Naive thymus-derived CD4-positive, alpha-beta T cell (primary cell): Measurements from ENCODE around the gene ITGB7. TPM values are rescaled to one million over a fixed set of nuclear protein-coding genes. Genes with fewer than 3 reads are reported as not detected.
"Not testable (repeated sequence)": the region's sequence is repeated elsewhere in the genome, so short reads cannot be mapped to it uniquely, and the experiment has no call there.

Experiments
- ATAC-seq: fragments of 150-1000 bp; cut with Tn5 transposase; 2 replicates; pipeline ENCODE4 v1.10.0; 2021; ENCODE audit warnings: mild to moderate bottlenecking, moderate library complexity
- CTCF ChIA-PET: fragments of 350-600 bp; sonication (Branson Sonifier 250); formaldehyde crosslinking; loops from one replicate; lab custom pipeline; 2021; ENCODE audit warnings: antibody characterized with exemption; lab: Charles Lee
- POLR2A ChIA-PET: fragments of 350-600 bp; sonication (Branson Sonifier 250); formaldehyde crosslinking; loops from one replicate; lab custom pipeline; 2021; ENCODE audit warnings: antibody characterized with exemption, inconsistent platforms; lab: Charles Lee
- DNase-seq, 9 donors: peaks; one replicate each; pipeline versions ENCODE4 v3.0.0 to v3.0.0-alpha.2; 2020 to 2022; ENCODE audit warnings: mixed read lengths in 1 of 9
- H3K27ac ChIP-seq: one replicate; pipeline ENCODE4 v1.7.0; 2013; ENCODE audit warnings: mild to moderate bottlenecking, low read depth, low read length, moderate library complexity
- H3K27me3 ChIP-seq, 2 donors: one replicate each; pipeline ENCODE4 v1.7.0; 2013; ENCODE audit warnings: low read length in 2 of 2, mild to moderate bottlenecking in 2 of 2, moderate library complexity in 2 of 2; ENCODE audit not compliant: control insufficient read depth in 2 of 2, insufficient read depth in 2 of 2
- H3K36me3 ChIP-seq, 3 experiments: 1 replicate in 2 of 3; 2 replicates in 1 of 3; pipeline ENCODE4 v1.7.0; 2013; ENCODE audit warnings: low read length in 3 of 3, mild to moderate bottlenecking in 3 of 3, moderate library complexity in 1 of 3; ENCODE audit not compliant: insufficient read depth in 3 of 3, control insufficient read depth in 2 of 3
- H3K4me1 ChIP-seq, 2 donors: one replicate each; pipeline ENCODE4 v1.7.0; 2013; ENCODE audit warnings: low read length in 2 of 2, mild to moderate bottlenecking in 2 of 2, moderate library complexity in 1 of 2; ENCODE audit not compliant: control insufficient read depth in 2 of 2, insufficient read depth in 2 of 2
- H3K4me3 ChIP-seq: 2 replicates; pipeline ENCODE4 v1.7.0; 2013; ENCODE audit warnings: mild to moderate bottlenecking, low read length
- H3K9me3 ChIP-seq, 3 experiments: 1 replicate in 2 of 3; 2 replicates in 1 of 3; pipeline ENCODE4 v1.7.0; 2013; ENCODE audit warnings: low read length in 3 of 3; ENCODE audit not compliant: control insufficient read depth in 2 of 3
- H3K27ac Mint-ChIP-seq, 9 donors: one replicate each; pipeline ENCODE4 v1.8.0; 2020 to 2022; ENCODE audit warnings: mixed read lengths in 9 of 9, mild to moderate bottlenecking in 8 of 9, moderate library complexity in 5 of 9, inconsistent platforms in 2 of 9
- H3K27me3 Mint-ChIP-seq, 5 donors: one replicate each; pipeline ENCODE4 v1.8.0; 2021 to 2022; ENCODE audit warnings: mixed read lengths in 5 of 5, mild to moderate bottlenecking in 1 of 5
- H3K36me3 Mint-ChIP-seq, 5 donors: one replicate each; pipeline ENCODE4 v1.8.0; 2020 to 2022; ENCODE audit warnings: mixed read lengths in 5 of 5, mild to moderate bottlenecking in 3 of 5, inconsistent platforms in 1 of 5
- H3K4me1 Mint-ChIP-seq, 7 donors: one replicate each; pipeline ENCODE4 v1.8.0; 2020 to 2022; ENCODE audit warnings: mixed read lengths in 7 of 7, mild to moderate bottlenecking in 3 of 7, inconsistent platforms in 1 of 7
- H3K4me3 Mint-ChIP-seq, 10 donors: one replicate each; pipeline ENCODE4 v1.8.0; 2020 to 2022; ENCODE audit warnings: mild to moderate bottlenecking in 10 of 10, mixed read lengths in 10 of 10, moderate library complexity in 6 of 10, inconsistent platforms in 2 of 10
- H3K9me3 Mint-ChIP-seq, 11 donors: one replicate each; pipeline ENCODE4 v1.8.0; 2020 to 2022; ENCODE audit warnings: mixed read lengths in 11 of 11, mild to moderate bottlenecking in 4 of 11, inconsistent platforms in 1 of 11, moderate library complexity in 1 of 11
- intact Hi-C, 2 donors: fragments of 100-400 bp; cut with micrococcal nuclease; formaldehyde crosslinking; loops; one replicate each; pipeline ENCODE4 v1.15.1; 2023
- polyA plus RNA-seq, 2 donors: library from polyadenylated mRNA; unstranded; fragments of 300-500 nt; fragmentation: Illumina TruSeq; gene quantifications; one replicate each; pipeline ENCODE4 v1.2.3, GENCODE V29; 2021
- total RNA-seq, 6 experiments: library from RNA in 5 of 6; stranded (reverse) in 5 of 6; gene quantifications; 1 replicate in 5 of 6; 2 replicates in 1 of 6; pipeline ENCODE4 v1.2.3 and lab custom pipeline; 2021 to 2026

ITGB7 gene
- total and polyA plus RNA-seq, 7 experiments from 2014 or later, result 191 to 760 (median 227) TPM

DNA sequence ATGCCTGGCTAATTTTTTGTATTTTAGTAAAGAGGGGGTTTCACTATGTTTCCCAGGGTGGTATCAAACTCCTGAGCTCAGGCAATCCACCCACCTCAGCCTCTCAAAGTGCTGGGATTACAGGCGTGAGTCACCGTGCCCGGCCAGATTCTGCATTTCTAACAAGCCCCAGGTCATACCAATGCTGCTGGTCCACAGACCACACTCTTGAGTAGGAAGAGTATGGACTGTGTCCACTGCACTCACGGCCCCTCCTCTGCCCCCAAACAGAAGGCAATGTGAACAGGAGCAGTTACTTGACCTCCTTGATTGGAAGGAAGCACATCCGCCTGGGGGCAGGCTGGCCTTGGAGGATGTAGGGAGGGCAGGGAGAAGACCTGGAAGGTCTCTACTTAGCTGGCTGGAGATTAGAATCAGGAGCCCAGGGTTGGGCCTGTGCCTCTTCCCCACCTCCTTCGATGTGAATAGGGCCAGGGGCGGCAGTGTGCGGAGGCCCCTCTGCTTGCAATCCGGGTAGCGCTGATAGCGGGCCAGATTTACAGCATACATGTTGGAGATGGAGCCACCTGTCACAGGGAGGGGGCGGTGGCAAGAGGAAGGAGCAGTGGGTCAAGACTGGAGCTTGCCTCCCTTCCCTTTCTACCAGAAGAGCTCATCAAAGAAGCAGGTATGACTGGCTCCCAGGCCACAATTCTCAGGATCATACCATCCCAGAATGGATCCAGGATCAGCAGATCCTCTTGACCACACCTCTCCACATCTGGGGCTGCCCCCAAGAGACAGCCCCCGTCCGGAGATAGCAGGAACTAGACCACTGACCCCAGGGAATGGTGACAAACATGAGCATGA lies 36.0 kb downstream of the ITGB7 start:
- CTCF ChIA-PET, result interaction anchor here (0.6 to 1.7 kb wide), 2 partner anchors 11 to 13 kb away, joined by 3 to 6 read pairs; no protein-coding TSS in a partner anchor
- H3K4me3 ChIP-seq, result no peak overlapping the region
- POLR2A ChIA-PET, result no interaction called here
- H3K4me3 Mint-ChIP-seq, result no peak overlapping the region
- intact Hi-C loops, result no loop called here
- ATAC-seq, result no peak
- H3K36me3 ChIP-seq, result peaks cover 0 to 23% (median 0%) of the 10 kb centered on the region in 3 experiments
- no peak overlapping the region for H3K27ac ChIP-seq
- H3K9me3 ChIP-seq, result no peaks in the 10 kb centered on the region
- no peaks in the 10 kb centered on the region for H3K9me3 Mint-ChIP-seq
- H3K4me1 ChIP-seq, result no peaks in the 10 kb centered on the region
- peaks cover 2 to 40% (median 8%) of the 10 kb centered on the region in 5 donors for H3K36me3 Mint-ChIP-seq
- H3K4me1 Mint-ChIP-seq, result peaks cover 0 to 11% (median 2%) of the 10 kb centered on the region in 7 donors
- no peak for DNase-seq
- H3K27ac Mint-ChIP-seq, result no peak overlapping the region
- H3K27me3 Mint-ChIP-seq, result no peaks in the 10 kb centered on the region
- H3K27me3 ChIP-seq, result no peaks in the 10 kb centered on the region

DNA sequence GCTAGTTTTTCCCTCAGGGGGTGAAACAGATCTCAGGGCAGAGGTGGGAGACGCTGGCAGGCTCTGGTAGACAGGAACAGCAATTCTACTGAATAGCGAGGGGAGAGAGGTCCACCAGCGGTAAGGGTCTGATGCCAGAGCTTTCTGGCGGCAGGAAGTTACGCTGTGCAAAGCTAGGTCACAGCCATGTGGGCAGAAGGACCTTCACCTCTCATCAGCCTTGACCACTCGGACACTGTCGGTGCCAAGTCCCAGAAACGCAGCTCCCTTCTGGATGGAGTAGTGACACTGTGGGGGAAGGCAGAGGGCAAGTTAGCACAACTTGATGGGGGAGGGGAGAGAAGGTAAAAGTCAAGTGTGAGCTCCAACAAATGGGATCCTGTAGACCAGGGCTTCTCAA lies 36.8 kb downstream of the ITGB7 start:
- intact Hi-C loops, result no loop called here
- no peak overlapping the region for H3K4me3 Mint-ChIP-seq
- CTCF ChIA-PET, result interaction anchor here (1.7 kb wide), 1 partner anchor 11 kb away, joined by 6 read pairs; no protein-coding TSS in a partner anchor
- H3K36me3 Mint-ChIP-seq, result peaks cover 2 to 40% (median 8%) of the 10 kb centered on the region in 5 donors
- no peak for DNase-seq
- Histone ChIP-seq H3K27ac (no peak overlapping the region), H3K4me1 (no peaks in the 10 kb centered on the region), H3K4me3 (no peak overlapping the region), H3K36me3 (peaks cover 0 to 23% (median 0%) of the 10 kb centered on the region in 3 experiments), H3K27me3 (no peaks in the 10 kb centered on the region), H3K9me3 (no peaks in the 10 kb centered on the region)
- H3K27me3 Mint-ChIP-seq, result no peaks in the 10 kb centered on the region
- H3K4me1 Mint-ChIP-seq, result peaks cover 0 to 5% (median 0%) of the 10 kb centered on the region in 7 donors
- no peak for ATAC-seq
- no peak overlapping the region for H3K27ac Mint-ChIP-seq
- POLR2A ChIA-PET, result no interaction called here
- H3K9me3 Mint-ChIP-seq, result no peaks in the 10 kb centered on the region

DNA sequence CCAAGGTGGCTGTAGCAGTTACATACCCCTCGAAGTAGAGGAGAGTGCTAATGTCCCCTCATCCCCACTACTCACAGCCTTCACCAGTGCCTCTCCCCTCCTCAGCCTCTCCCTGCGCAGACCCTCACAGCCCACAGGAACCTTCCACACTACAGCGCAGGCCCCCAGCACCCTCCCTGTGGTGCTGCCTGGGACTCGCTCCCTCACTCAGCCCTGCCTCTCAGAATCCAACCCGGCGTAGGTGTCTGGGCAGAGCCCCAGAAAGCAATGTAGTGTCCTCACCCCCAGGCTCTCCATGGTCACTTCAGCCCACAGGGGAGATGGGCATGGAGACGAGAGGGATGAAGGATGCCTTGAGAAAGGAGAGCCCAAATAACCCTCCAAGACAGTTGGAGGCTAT lies 37.4 kb downstream of the ITGB7 start:
- Mint-ChIP-seq H3K9me3 (no peaks in the 10 kb centered on the region), H3K36me3 (peaks cover 2 to 40% (median 8%) of the 10 kb centered on the region in 5 donors), H3K27ac (no peak overlapping the region), H3K4me3 (no peak overlapping the region), H3K4me1 (no peaks in the 10 kb centered on the region), H3K27me3 (no peaks in the 10 kb centered on the region)
- intact Hi-C loops, result no loop called here
- ChIA-PET POLR2A (no interaction called here), CTCF (interaction anchor here (1.7 kb wide), 1 partner anchor 10 kb away, joined by 6 read pairs; no protein-coding TSS in a partner anchor)
- peaks cover 0 to 23% (median 0%) of the 10 kb centered on the region in 3 experiments for H3K36me3 ChIP-seq
- peak in 1 of 9 donors; percentile 15 for DNase-seq
- no peak overlapping the region for H3K4me3 ChIP-seq
- no peak for ATAC-seq
- H3K9me3 ChIP-seq, result no peaks in the 10 kb centered on the region
- no peak overlapping the region for H3K27ac ChIP-seq
- H3K27me3 ChIP-seq, result no peaks in the 10 kb centered on the region
- no peaks in the 10 kb centered on the region for H3K4me1 ChIP-seq

DNA sequence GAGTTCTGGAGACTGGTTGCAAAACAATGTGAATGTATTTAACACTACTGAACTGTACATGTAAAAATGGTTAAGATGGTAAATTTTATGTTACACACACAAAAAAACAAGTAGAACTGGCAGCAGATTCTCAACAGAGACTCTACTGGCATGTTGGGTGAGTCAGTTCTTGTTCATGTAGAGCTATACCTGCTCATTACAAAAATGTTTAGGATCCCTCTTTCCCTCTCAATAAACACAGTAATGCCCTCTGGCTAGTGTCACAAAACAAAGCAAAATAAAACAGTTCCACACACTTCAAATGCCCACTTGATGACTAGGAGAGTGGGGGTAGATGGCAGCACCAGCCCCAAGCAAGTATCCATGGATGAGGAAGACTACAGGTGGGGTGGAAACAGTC lies 40.2 kb downstream of the ITGB7 start:
- H3K4me3 Mint-ChIP-seq, result no peak overlapping the region
- H3K36me3 ChIP-seq, result peaks cover 0 to 14% (median 0%) of the 10 kb centered on the region in 3 experiments
- no peak overlapping the region for H3K27ac ChIP-seq
- H3K27ac Mint-ChIP-seq, result no peak overlapping the region
- DNase-seq (no peak), ATAC-seq (no peak)
- no peaks in the 10 kb centered on the region for H3K27me3 Mint-ChIP-seq
- intact Hi-C loops, result no loop called here
- no peak overlapping the region for H3K4me3 ChIP-seq
- H3K4me1 Mint-ChIP-seq, result no peaks in the 10 kb centered on the region
- H3K9me3 ChIP-seq, result no peaks in the 10 kb centered on the region
- no peaks in the 10 kb centered on the region for H3K9me3 Mint-ChIP-seq
- POLR2A ChIA-PET, result no interaction called here
- no peaks in the 10 kb centered on the region for H3K4me1 ChIP-seq
- H3K36me3 Mint-ChIP-seq, result peaks cover 0 to 29% (median 5%) of the 10 kb centered on the region in 5 donors
- H3K27me3 ChIP-seq, result no peaks in the 10 kb centered on the region
- CTCF ChIA-PET, result interaction anchor here (0.6 to 0.9 kb wide), 2 partner anchors 16 to 40 kb away, joined by 3 read pairs; partner anchors contain the start of gene ITGB7

DNA sequence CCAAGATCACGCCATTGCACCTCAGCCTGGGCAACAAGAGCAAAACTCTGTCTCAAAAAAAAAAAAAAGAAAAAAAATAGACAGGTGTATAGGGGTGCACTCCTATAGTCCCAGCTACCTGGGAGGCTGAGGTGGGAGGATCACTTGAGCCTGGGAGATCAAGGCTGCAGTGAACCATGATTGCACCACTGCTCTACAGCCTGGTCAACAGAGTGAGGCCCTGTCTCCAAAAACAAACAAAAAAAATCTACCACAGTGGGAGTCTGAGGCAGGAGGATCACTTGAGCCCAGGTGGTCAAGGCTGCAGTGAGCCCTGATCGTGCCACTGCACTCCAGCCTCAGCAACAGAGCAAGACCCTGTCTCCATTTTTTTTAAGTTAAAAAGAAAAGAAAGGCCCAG lies 44.0 kb downstream of the ITGB7 start:
- DNase-seq, H3K9me3 Mint-ChIP-seq, H3K27me3 Mint-ChIP-seq, H3K4me3 ChIP-seq, H3K36me3 ChIP-seq, H3K4me1 ChIP-seq, H3K27me3 ChIP-seq, H3K9me3 ChIP-seq, H3K4me3 Mint-ChIP-seq, ATAC-seq, intact Hi-C loops, H3K27ac ChIP-seq: not testable (repeated sequence)
- Mint-ChIP-seq H3K36me3 (peaks cover 0 to 12% (median 0%) of the 10 kb centered on the region in 5 donors), H3K4me1 (peaks cover 4 to 12% (median 7%) of the 10 kb centered on the region in 7 donors), H3K27ac (peak overlapping the region in 1 of 9 donors; percentile 14)
- POLR2A ChIA-PET, result interaction anchor here (1.5 kb wide), 1 partner anchor 132 kb away, joined by 3 read pairs; the partner anchor contains the start of gene PFDN5
- CTCF ChIA-PET, result interaction anchor here (0.7 kb wide), 1 partner anchor 14 kb away, joined by 3 read pairs; no protein-coding TSS in a partner anchor

DNA sequence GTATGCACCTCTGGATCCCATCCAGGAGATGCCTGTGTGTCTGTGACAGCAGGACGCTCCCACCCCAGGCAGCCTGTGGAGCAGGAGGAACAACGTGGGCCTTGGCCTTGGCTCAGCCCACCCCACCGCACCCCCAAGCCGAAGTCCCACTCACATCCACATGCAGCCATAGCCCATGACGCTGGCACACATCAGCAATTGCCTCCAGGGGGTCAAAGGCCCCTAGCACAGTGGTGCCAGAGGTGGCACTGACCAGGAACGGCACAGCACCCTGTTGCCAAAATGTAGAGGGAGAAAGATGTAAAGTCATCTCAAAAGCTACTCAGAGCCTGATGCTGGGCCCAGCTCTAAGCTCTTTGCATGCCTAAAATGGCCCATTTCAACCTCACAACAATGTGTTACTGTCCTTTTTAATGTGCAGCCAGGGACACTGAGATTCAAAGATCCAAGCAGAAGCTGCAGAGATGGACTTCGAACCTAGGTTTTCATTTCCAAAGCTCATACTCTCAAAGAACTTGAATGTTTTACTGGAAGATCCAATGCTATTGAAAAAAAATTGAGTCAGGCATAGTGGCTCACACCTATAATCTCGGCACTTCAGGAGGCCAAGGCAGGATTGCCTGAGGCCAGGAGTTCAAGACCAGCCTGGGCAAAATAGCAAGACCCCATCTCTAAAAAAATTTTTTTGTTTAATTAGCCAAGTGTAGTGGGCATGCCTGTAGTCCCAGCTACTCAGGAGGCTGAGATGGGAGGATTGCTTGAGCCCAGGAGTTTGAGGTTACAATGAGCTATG lies 45.7 kb downstream of the ITGB7 start:
- no peak overlapping the region for H3K4me3 Mint-ChIP-seq
- ChIA-PET POLR2A (interaction anchor here (1.5 kb wide), 2 partner anchors 58 to 133 kb away, joined by 3 to 4 read pairs; partner anchors contain the start of gene PFDN5), CTCF (interaction anchor here (0.7 to 5.4 kb wide), 8 partner anchors 26 to 161 kb away, joined by 3 to 62 read pairs (median 12); partner anchors contain the start of genes AAAS and PFDN5)
- Histone ChIP-seq H3K27ac (no peak overlapping the region), H3K9me3 (no peaks in the 10 kb centered on the region), H3K4me3 (no peak overlapping the region), H3K36me3 (no peaks in the 10 kb centered on the region), H3K27me3 (no peaks in the 10 kb centered on the region), H3K4me1 (peaks cover 5 to 7% of the 10 kb centered on the region in 2 donors)
- H3K36me3 Mint-ChIP-seq, result peaks cover 0 to 4% (median 0%) of the 10 kb centered on the region in 5 donors
- H3K4me1 Mint-ChIP-seq, result peaks cover 4 to 12% (median 7%) of the 10 kb centered on the region in 7 donors
- no peaks in the 10 kb centered on the region for H3K9me3 Mint-ChIP-seq
- ATAC-seq, result no peak
- H3K27me3 Mint-ChIP-seq, result no peaks in the 10 kb centered on the region
- DNase-seq, result no peak
- intact Hi-C loops, result no loop called here
- H3K27ac Mint-ChIP-seq, result no peak overlapping the region
